ELF-1 (cell line): ENCODE measurements around the gene TMEM150B.

Source experiments
- DNase-seq: peaks from one replicate; pipeline ENCODE4 v3.0.0-alpha.2; 2016; ENCODE audit warnings: low read depth, low spot score

The TMEM150B gene

GRCh38 chr19:55279340-55279739 is 45.8 kb downstream of the TMEM150B start:
- DNase-seq: no peak

- no peak for DNase-seq
Measured at GRCh38 chr19:55278391-55279135, 46.6 kb downstream of the TMEM150B start.

GRCh38 chr19:55277494-55277893 is 47.6 kb downstream of the TMEM150B start:
- DNase-seq: no peak

GRCh38 chr19:55276720-55277430 is 48.3 kb downstream of the TMEM150B start:
- no peak for DNase-seq

GRCh38 chr19:55275851-55276719 is 49.1 kb downstream of the TMEM150B start:
- DNase-seq: no peak

- no peak for DNase-seq
Measured at GRCh38 chr19:55273978-55274707, 51.0 kb downstream of the TMEM150B start.

- DNase-seq: peak; percentile 23
Measured at GRCh38 chr19:55272142-55272541, 53.0 kb downstream of the TMEM150B start.

- DNase-seq: no peak
Measured at GRCh38 chr19:55270172-55270942, 54.8 kb downstream of the TMEM150B start.

GRCh38 chr19:55269299-55269698 is 55.8 kb downstream of the TMEM150B start:
- DNase-seq: no peak

GRCh38 chr19:55266840-55267239 is 58.3 kb downstream of the TMEM150B start:
- no peak for DNase-seq

GRCh38 chr19:55266404-55266803 is 58.7 kb downstream of the TMEM150B start:
- DNase-seq: no peak

- DNase-seq: no peak
Measured at GRCh38 chr19:55265723-55266386, 59.3 kb downstream of the TMEM150B start.

- DNase-seq: no peak
Measured at GRCh38 chr19:55265173-55265572, 60.0 kb downstream of the TMEM150B start.

GRCh38 chr19:55264531-55264930 is 60.6 kb downstream of the TMEM150B start:
- no peak for DNase-seq
